OCI-LY7 (cell line): ENCODE data around the gene B3GLCT. TPM values are rescaled to one million over a fixed set of nuclear protein-coding genes. Genes with fewer than 3 reads are reported as not detected.

Source experiments
- BruUV-seq: library from RNA; stranded (reverse); fragments of 400-500 nt; replicated peaks from 2 replicates; lab custom pipeline; 2021; lab: Mats Ljungman, UMichigan
- CTCF ChIA-PET: fragments of 300-600 bp; sonication (Branson Sonifier 250); formaldehyde crosslinking; loops from one replicate; lab custom pipeline; 2022; ENCODE audit warnings: antibody characterized with exemption; ENCODE audit not compliant: unreplicated experiment; lab: Charles Lee
- POLR2A ChIA-PET: fragments of 300-600 bp; sonication (Branson Sonifier 250); formaldehyde crosslinking; loops from one replicate; lab custom pipeline; 2022; ENCODE audit warnings: antibody characterized with exemption; lab: Charles Lee
- DNase-seq: peaks from one replicate; pipeline ENCODE4 v3.0.0-alpha.2; 2015; ENCODE audit warnings: low spot score
- H2AFZ ChIP-seq: fragments of 200-600 bp; sonication (generic), shearing (Covaris generic); 2 replicates; pipeline ENCODE4 v1.6.1; 2014; ENCODE audit warnings: mild to moderate bottlenecking, antibody characterized with exemption, low read length, moderate library complexity
- H3K27ac ChIP-seq: fragments of 200-600 bp; sonication (generic); 2 replicates; pipeline ENCODE4 v1.5.1; 2014; ENCODE audit warnings: mixed run types, low read depth, mild to moderate bottlenecking, moderate library complexity, low read length, inconsistent platforms; ENCODE audit not compliant: poor library complexity, severe bottlenecking
- H3K36me3 ChIP-seq: fragments of 200-600 bp; sonication (generic); 2 replicates; pipeline ENCODE4 v1.6.1; 2014; ENCODE audit warnings: mild to moderate bottlenecking, antibody characterized with exemption, low read length, moderate library complexity, mixed read lengths; ENCODE audit not compliant: insufficient read depth
- H3K4me1 ChIP-seq: fragments of 200-600 bp; sonication (generic); 2 replicates; pipeline ENCODE4 v1.5.1; 2014; ENCODE audit warnings: mild to moderate bottlenecking, low read length; ENCODE audit not compliant: insufficient read depth, poor library complexity, severe bottlenecking
- H3K4me2 ChIP-seq: fragments of 200-600 bp; sonication (generic); 2 replicates; pipeline ENCODE4 v1.6.1; 2014; ENCODE audit warnings: mild to moderate bottlenecking, low read length
- H3K4me3 ChIP-seq: fragments of 200-600 bp; sonication (generic); 2 replicates; pipeline ENCODE4 v1.5.1; 2014; ENCODE audit warnings: mild to moderate bottlenecking, low read depth, low read length; ENCODE audit not compliant: poor library complexity, severe bottlenecking
- H3K79me2 ChIP-seq: fragments of 200-600 bp; sonication (generic); 2 replicates; pipeline ENCODE4 v1.6.1; 2016; ENCODE audit warnings: low read depth, mild to moderate bottlenecking, low read length, moderate library complexity, mixed read lengths; ENCODE audit not compliant: insufficient read depth
- H3K9me2 ChIP-seq: fragments of 200-600 bp; sonication (generic); 2 replicates; pipeline ENCODE4 v1.6.1; 2016; ENCODE audit warnings: mild to moderate bottlenecking, low read length, mixed read lengths; ENCODE audit not compliant: insufficient read depth
- H3K9me3 ChIP-seq: fragments of 200-600 bp; sonication (generic); 2 replicates; pipeline ENCODE4 v1.6.1; 2014; ENCODE audit warnings: mild to moderate bottlenecking, mixed run types, low read length, mixed read lengths
- H4K20me1 ChIP-seq: fragments of 200-600 bp; sonication (generic); 2 replicates; pipeline ENCODE4 v1.6.1; 2014; ENCODE audit warnings: mild to moderate bottlenecking, antibody characterized with exemption, low read length, moderate library complexity, mixed read lengths; ENCODE audit not compliant: insufficient read depth
- EZH2phosphoT487 ChIP-seq: fragments of 200-600 bp; sonication (generic); IDR thresholded peaks from 2 replicates; pipeline ENCODE4 v1.6.1; 2018; ENCODE audit warnings: low read depth, borderline replicate concordance, mild to moderate bottlenecking, mixed run types, antibody characterized with exemption, low read length, moderate library complexity, mixed read lengths
- intact Hi-C: fragments of 100-400 bp; cut with micrococcal nuclease; formaldehyde crosslinking; loops from one replicate; pipeline ENCODE4 v1.10.0; 2022; ENCODE audit not compliant: unreplicated experiment
- total RNA-seq, 2 experiments: library from RNA; depleted of rRNA in 1 of 2; stranded (reverse); fragments of >200 nt in 1 of 2; shearing (Covaris generic) in 1 of 2; gene quantifications; 2 replicates each; pipeline ENCODE4 v1.2.3, GENCODE V29; 2014 to 2022
- TF ChIP-seq, protein P1 (sequence below): fragments of 200-600 bp; sonication (generic); conservative IDR thresholded peaks from 2 replicates; pipeline ENCODE4 v1.5.1; 2014; ENCODE audit warnings: mild to moderate bottlenecking, antibody characterized with exemption, low read length, moderate library complexity, mixed read lengths

The B3GLCT gene
- total RNA-seq, 2 experiments from 2014 or later: 3.7 to 4.3 TPM

DNA sequence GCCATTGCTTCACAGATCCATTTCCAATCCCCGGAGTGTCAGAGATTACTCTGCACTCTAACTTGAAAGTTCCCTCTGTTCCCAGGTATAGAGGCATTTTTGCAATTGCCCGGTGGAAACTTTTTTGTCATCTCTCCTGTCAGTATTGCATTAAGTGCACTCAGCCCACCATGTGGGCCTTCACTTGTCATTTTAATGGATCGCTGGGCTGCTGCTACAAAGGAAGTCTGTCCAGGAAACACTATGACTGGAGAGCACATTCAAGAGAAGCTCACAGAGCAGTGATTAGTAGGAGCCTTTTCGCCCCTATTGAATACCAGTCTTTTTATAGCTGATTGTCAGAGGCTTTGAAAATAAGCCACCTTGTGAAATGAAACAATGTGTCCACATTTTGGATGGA, 180.9 kb downstream of the B3GLCT start:
- Histone ChIP-seq H3K9me2 (no peaks in the 10 kb centered on the region), H2AFZ (no peak overlapping the region), H3K79me2 (no peaks in the 10 kb centered on the region), H3K36me3 (no peaks in the 10 kb centered on the region), H3K27ac (no peak overlapping the region), H4K20me1 (no peaks in the 10 kb centered on the region), H3K9me3 (no peaks in the 10 kb centered on the region), H3K4me2 (no peak overlapping the region), H3K4me3 (no peak overlapping the region), H3K4me1 (peaks cover 14% of the 10 kb centered on the region)
- BruUV-seq: no TSS peak
- CTCF ChIA-PET: no interaction called here
- DNase-seq: no peak
- intact Hi-C loops: no loop called here
- TF ChIP-seq, protein P1, sequence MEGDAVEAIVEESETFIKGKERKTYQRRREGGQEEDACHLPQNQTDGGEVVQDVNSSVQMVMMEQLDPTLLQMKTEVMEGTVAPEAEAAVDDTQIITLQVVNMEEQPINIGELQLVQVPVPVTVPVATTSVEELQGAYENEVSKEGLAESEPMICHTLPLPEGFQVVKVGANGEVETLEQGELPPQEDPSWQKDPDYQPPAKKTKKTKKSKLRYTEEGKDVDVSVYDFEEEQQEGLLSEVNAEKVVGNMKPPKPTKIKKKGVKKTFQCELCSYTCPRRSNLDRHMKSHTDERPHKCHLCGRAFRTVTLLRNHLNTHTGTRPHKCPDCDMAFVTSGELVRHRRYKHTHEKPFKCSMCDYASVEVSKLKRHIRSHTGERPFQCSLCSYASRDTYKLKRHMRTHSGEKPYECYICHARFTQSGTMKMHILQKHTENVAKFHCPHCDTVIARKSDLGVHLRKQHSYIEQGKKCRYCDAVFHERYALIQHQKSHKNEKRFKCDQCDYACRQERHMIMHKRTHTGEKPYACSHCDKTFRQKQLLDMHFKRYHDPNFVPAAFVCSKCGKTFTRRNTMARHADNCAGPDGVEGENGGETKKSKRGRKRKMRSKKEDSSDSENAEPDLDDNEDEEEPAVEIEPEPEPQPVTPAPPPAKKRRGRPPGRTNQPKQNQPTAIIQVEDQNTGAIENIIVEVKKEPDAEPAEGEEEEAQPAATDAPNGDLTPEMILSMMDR: no peak
- TF ChIP-seq EZH2phosphoT487: no peak
- POLR2A ChIA-PET: no interaction called here

Other genes starting within 250 kb of the B3GLCT start
- gene HSPH1, start 38.1 kb upstream of the B3GLCT start, total RNA-seq (2014; rRNA removed; shearing (Covaris generic)): 89.6 and 110 TPM in 2 replicates
- gene HSPH1, start 38.1 kb upstream of the B3GLCT start, total RNA-seq (2022): 120 and 176 TPM in 2 replicates